Left hindlimb (tissue), 1 donor: ENCODE results near the gene ZNF202.
"Not testable (repeated sequence)": the region's sequence is repeated elsewhere in the genome, so short reads cannot be mapped to it uniquely, and the experiment has no call there.

Experiments
- DNase-seq: peaks from one replicate; pipeline ENCODE4 v3.0.0-alpha.2; 2018

Gene ZNF202

DNA sequence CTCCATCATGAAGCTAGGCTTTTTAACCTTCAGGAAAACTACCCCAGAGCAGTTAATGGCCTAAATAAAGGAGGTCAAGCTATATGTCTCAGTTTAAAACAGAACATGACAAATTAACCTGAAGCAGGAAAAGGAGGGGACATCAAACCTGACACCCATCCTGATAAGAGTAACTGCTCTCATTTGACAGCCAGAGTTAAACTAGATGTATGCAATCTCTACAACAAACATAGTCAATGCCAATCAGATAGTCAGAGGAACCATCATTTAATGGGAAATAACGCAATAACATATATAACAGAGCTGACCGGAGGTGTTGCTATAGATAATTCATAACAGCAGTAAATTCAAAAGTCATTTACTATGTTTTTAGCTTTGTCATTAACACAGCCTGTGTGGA, 3.1 kb downstream of the ZNF202 start:
- DNase-seq: no peak

DNA sequence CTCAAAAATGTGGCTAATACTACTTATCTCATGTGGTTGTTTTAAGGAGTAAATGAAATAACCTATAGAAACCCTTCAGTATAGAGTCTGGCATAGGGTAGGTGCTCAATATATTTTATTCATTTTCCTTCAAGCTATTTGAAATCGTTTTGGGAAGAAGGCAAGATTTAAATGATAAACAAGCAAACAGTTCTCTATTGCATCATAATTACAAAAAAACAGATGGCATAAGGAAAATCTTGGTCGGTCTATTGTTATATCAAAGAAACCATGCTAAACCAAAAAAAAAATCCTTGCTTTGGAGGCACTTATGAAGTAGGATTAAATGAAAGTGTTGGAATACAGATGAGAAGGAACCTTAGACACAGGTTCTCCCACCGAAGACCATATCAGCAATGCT, 4.7 kb downstream of the ZNF202 start:
- DNase-seq: no peak

- no peak for DNase-seq
These were observed 11.9 kb downstream of the ZNF202 start for GRCh38 chr11:123729602-123730001.

DNA sequence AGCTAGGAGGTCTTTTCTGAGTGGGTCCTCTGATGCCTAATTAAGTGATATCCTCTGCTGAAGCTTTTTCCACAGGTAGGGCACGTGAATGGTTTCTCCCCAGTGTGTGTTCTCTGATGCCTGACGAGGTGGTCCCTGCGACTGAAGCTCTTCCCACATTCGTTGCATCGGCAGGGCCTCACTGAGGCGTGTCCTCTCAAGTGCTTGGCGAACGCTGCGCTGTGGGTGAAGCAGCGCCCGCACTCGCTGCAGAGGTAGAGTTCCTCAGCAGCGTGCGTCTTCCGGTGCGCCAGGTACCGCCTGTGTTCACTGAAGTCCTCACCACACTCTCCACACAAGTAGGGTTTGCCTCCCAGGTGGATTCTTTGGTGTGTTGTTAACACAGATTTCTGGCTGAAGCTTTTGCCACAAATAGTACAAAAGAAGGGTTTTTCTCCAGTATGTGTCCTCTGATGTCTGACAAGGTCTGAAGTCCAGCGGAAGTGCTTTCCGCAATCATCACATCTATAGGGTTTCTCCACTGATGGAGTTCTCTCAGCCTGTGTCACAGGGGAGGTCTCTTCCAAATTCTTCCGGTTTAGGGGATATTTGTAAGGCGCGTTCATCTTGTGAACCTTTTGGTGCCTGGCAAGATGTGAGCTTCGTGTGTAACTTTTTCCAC, 15.3 kb downstream of the ZNF202 start:
- no peak for DNase-seq

DNA sequence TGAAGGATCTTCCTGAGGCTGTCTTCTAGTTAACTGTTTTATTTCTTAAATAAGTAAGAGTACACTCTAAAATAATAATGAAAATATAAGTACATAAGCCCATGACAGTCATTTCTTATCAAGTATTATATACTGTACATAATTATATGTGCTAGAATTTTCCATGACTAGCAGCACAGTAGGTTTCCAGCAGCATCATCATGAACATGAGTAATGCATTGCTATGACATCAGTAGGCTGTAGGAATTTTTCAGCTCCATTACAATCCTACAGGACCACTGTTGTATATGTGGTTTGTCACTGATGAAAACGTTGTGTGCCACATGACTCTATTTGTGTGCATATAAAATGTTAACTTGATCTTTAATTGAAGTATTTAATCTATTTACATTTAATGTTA, 22.0 kb downstream of the ZNF202 start:
- no peak for DNase-seq

- DNase-seq: no peak
These were observed 23.0 kb downstream of the ZNF202 start for GRCh38 chr11:123718469-123718868.

DNA sequence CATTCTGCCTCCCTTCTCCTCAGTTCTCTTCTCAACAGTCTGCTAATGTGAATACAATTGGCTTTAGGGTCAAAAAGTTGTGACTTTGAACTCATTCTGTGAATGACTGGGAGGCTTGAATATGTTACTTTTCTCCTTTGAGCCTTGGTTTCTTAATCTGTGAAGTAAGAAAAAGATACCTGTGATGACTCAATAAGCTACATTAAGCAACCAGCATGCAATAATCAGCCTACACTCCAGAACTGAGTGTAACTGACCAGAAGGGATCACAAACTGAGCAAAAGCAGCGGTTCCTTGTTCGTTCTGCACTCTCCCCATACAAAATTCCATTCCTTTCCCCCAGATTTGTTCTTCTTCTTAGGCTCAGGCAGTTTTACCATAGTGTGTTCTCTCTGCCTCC, 23.4 kb downstream of the ZNF202 start:
- DNase-seq: no peak

- DNase-seq: not testable (repeated sequence)
These were observed 28.8 kb downstream of the ZNF202 start for GRCh38 chr11:123712627-123713026.

- DNase-seq: peak; percentile 55
These were observed 33.8 kb downstream of the ZNF202 start for GRCh38 chr11:123707606-123708205.

- DNase-seq: no peak
These were observed 34.3 kb downstream of the ZNF202 start for GRCh38 chr11:123707206-123707605.

DNA sequence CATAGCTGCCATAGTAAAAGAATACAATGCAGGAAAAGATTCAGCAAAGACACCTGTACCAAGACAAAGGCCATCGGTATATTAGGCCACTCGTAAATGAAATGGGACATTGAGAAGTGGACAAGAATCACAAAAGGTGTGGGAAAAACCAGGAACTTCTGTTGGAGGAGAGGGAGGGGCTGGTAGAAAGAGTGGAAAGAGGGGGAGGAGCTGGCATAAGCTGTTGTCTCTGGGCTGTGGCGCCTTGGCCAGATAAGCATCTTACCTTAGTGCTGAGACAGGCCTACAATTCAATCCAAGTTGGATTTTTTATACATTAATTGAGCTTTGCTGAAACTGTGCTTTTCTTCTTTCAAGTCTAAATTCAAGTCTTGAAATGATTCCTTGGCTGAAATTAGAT, 37.1 kb downstream of the ZNF202 start:
- DNase-seq: no peak

DNA sequence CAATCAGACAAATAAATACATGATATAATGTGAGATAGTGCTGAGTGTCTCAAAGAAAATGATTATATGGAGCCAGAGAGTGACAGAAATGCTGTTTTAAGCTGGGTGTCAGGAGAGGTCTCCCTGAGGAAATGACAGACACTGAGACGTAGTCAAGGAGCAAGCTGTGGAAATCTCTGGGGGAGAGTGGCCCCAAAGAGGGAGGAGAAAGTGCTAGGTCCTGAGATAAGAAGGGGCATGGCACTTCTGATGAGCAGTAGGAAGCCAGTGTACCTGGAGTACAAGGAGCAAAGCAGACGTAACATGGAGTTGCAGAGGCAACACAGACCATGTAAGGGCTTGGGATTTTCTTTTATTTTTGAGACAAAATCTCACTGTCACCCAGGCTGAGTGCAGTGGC, 38.8 kb downstream of the ZNF202 start:
- no peak for DNase-seq

- DNase-seq: peak; percentile 65
These were observed 39.3 kb downstream of the ZNF202 start for GRCh38 chr11:123702139-123702538.

DNA sequence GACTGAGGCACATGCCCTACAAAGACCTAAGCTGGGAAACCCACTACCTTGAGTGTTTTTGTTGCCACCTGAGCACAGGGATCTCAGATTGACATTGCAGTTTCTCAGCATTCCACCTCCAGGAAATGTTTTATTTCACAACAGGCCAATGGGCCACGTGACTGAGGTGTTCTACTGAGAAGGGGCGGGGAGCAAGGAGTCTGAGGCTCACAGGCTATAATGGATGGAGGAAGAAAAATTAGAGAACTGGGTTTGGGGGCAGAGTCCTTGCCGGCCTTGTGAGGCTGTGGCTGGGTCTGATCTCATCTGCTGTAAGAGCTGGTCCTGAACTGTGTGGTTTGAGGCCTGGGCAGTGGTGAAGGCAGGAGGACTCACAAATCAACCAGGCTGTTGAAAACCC, 40.7 kb downstream of the ZNF202 start:
- no peak for DNase-seq

DNA sequence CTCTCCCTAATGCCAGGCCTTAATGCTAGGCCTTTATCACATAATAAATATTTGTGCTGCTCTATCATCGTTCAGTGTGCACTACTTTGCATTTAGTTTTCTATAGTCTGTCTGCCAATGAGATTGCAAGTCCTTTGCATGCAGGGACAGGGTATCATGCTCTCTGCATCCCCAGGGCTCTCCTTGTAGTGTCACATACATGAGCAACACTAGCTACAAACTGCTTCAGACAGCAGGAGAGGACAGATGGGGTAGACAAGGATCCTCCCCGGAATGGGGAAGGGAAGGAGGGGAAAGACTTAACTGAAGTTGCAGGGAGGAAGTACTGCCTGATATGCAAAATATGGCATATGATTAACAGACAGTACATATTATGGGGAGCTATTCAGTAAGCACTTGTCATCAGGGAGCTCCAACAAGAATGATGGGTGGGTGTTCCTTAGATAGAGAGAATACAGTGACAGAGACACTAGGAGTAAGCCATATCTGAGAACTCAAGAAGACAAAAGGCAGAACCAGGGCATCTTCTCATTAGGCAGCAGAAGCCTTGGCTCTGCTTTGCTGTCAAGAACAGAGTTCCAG, 42.8 kb downstream of the ZNF202 start:
- DNase-seq: no peak

GRCh38 chr11:123696183-123696582, 45.3 kb downstream of the ZNF202 start:
- no peak for DNase-seq

DNA sequence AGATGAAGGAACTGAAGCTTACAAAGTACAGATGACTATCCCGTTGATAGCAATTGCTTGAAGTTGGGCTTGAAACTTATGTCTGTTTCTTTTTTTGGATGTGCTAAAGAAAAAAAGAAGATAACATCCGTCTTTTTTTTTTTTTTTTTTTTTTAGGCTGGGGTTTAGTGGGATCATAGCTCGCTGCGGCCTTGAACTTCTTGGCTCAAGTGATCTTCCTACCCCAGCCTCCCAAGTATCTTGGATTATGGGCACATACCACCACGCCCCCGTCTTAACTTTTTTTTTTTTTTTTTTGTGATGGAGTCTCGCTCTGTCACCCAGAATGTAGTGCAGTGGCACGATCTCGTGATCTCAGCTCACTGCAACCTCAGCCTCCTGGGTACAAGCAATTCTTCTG, 46.2 kb downstream of the ZNF202 start:
- DNase-seq: no peak

GRCh38 chr11:123694551-123694950, 46.9 kb downstream of the ZNF202 start:
- no peak for DNase-seq

- no peak for DNase-seq
These were observed 48.5 kb downstream of the ZNF202 start for GRCh38 chr11:123692961-123693360.

DNA sequence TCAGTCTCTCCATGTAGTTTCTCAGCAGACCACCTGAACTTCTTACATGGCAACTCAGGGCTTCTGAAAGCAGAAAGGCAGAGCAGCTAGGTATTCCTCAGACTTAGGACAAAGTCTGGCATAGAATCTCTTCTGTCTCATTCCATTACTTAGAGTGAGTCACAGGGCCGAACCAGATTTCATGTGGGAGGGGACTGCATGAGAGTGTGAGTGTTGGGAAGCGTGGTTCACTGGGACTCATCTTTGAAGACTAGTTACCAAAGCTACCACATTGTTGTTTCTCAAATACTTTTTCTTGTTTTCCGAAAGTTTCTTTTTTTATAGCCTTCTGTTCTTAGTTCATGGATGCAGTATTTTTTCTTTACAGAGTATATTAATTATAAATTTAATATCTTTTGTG, 51.0 kb downstream of the ZNF202 start:
- no peak for DNase-seq

DNA sequence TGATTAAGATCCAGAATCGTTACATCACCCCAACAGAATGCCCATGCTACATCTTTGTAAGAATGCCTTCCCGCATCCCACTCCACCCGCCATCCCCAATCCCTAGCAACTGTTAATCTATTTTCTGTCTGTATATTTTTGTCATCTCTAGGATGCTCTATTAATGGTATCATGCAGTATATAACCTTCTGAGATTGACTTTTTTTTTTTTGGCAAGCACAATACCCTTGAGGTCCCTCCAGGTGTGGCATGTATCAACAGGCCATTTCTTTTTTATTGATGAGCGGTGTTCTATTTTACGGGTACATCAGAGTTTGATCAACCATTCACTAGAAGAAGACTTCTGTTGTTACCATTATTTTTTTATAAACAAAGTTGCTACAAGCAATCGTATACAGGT, 56.9 kb downstream of the ZNF202 start:
- DNase-seq: no peak

DNA sequence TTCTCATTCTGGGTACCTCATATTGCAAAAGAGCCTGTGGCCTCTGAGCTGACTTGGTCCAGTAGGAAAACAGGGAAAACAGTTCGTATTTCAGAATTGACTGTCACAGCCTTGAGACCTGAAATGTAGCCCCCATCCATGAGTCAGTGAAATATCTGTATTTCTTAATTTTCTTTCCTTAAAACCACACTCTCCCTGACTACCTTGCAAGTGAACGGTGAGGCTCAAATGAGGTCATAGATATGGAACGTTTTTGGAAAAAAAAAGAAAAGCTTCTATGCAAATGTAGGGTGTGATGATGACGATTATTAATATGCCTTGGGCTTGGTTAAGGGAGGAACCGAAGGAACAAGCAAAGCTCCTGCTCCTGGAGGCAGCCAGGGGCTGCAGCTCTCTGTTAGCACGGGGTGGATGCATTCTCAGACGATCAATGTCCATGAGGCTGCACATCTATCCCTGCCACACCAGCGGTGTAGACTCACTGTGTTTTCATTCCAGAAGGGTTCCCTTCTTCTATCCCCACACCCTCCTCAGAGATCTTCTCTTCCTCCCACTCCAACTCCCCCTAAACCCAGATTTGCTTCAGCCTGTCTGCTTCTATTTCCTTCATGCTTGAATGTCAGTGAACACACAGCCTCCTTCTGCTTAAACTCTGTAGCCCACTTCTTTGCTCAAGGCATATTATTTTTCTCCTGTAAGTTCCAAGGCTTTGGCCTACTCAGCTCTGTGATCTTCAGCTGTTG, 57.9 kb downstream of the ZNF202 start:
- no peak for DNase-seq

DNA sequence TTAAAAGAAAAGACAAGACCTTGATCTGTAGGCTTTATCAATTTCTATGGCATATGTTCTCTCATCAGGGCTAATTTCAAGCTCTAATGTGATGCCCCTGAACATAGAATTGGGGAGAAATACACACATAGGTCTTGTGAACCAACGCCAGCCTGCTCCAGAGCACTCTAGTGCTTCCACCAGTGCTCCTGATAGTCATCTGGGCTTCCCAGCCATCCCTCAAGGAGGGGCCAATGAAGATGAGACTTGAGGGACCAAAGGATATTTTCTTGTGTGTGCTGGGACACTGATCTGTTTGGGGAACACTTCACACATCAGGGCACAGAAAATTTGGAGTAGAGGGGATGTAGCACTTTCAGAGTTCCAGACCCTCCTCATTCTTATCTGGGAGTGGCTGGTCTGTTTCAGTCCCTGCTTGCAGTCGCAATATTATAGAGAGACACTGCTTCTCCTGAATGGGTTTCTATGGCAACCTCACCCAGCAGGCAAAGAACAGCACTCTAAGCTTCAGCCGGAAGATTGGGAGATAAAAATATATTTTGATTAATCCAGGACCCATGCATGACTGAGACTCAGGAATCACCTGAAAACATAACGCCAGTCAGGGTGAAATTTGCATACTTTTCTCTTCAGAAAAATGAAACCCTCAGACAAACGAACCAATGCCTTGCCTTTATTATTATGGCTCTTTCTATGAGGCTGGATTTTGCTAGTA, 58.6 kb downstream of the ZNF202 start:
- no peak for DNase-seq
